ENCODE data around the gene ABO.
"Not testable (repeated sequence)": the region's sequence is repeated elsewhere in the genome, so short reads cannot be mapped to it uniquely, and the experiment has no call there.

The ABO gene

GRCh38 chr9:133261753-133262120 is 13.3 kb downstream of the ABO start:
- DNase-seq: no peak

DNA sequence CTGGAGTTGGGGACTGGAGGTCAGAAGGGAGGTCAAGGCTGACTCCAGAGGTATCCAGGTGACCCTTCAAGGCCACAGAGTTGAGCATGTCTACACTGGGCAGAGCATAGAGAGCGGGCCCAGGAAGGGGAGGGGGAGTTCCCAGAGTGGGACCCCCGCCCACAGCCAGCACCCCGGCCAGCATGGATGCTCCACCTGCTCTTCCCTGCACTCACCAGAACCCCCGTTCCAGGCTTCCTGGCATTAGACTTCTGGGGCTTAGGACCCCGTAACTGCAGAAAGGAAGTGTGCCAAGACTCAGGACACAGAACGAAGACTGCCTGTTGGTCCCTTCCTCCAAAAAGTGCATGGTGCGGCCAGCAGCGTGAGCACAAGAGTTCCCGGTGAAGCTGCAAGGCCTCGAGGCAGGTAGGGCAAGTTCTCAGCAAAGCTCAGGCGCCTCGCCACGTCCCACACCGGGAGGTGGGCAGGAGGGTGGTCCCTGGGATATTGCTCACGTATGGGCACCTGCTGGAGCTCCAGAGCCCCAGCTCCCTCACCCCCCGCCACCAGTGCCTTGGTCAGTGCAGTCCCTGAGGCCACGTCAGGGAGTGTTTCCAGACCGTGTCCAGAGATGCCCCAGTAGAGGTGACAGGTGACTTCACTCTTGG is 13.8 kb downstream of the ABO start:
- no peak for DNase-seq

- no peak for DNase-seq
These were observed 14.5 kb downstream of the ABO start for GRCh38 chr9:133260334-133261102.

GRCh38 chr9:133258061-133259015 is 16.7 kb downstream of the ABO start:
- no peak for DNase-seq

DNA sequence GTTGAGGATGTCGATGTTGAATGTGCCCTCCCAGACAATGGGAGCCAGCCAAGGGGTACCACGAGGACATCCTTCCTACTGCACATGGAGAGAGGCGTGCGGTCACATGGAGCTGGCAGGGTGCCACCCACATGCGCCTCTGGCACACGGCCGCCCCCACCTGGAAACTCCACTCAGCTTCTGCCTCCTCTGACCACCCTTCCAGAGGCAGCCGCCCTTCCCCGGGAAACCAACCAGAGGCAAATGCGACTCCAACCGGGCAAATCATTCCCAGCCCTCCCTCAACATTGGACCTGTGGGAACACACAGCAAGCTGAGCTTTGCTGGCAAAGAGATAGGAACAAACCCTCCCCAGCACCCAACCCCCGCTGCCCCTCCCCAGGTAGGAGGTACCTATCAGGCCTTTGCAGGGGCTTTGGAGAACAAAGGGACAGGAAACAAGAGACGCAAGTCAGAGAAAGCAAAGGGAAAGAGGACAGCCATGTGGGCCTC is 17.5 kb downstream of the ABO start:
- no peak for DNase-seq

DNA sequence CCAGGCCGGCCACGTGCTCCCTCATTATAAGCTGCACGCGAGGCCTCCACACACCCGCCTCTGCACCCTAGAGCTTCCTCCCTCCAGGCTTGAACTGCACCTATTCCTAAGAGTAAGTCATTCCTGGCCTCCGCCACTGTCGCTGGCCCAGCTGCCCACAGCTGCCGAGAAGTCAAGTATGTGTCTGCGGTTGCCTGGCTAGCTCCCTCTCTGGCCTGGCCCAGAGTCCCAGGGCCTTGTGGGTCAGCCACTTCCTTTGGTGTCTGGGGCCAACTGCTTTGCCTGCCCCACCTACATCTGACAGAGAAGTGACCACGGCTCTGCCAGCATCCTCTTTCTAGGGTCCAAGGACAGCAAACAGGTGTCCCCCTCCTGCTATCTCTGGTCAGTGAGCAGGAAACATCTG is 18.3 kb downstream of the ABO start:
- no peak for DNase-seq

DNA sequence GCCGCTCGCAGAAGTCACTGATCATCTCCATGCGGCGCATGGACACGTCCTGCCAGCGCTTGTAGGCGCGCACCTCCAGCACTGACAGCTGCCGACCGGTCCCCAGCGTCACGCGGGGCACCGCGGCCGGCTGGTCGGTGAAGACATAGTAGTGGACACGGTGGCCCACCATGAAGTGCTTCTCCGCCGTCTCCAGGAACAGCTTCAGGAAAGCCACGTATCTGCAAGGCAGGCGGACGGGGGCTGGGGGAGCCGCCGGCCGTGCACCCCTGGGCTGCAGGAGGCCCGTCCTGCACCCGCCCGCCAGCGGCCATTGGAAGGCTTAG is 18.9 kb downstream of the ABO start:
- no peak for DNase-seq

GRCh38 chr9:133255371-133256135 is 19.4 kb downstream of the ABO start:
- no peak for DNase-seq

GRCh38 chr9:133254471-133254870 is 20.5 kb downstream of the ABO start:
- no peak for DNase-seq

GRCh38 chr9:133253268-133253667 is 21.7 kb downstream of the ABO start:
- DNase-seq: no peak

GRCh38 chr9:133252301-133253020 is 22.5 kb downstream of the ABO start:
- DNase-seq: no peak

DNA sequence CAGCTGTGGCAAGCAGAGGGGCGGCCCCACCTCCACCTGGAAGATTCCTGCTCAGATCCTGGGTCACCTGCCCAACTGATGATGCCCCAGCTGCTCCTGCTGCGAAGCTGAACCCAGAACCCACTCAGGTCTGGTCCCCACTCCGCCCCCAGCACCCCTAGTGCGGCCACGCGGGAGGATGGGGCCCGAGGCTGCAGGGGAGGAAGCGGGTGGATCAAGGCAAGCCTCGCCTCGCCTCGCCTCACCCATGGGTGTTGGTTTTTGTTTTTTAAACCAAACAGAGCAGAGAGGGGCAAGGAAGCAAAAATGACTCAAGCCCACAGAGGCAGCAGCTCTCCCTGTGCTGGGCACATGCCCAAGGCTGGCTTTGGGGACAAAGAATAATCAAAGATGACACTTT is 23.2 kb downstream of the ABO start:
- no peak for DNase-seq

DNA sequence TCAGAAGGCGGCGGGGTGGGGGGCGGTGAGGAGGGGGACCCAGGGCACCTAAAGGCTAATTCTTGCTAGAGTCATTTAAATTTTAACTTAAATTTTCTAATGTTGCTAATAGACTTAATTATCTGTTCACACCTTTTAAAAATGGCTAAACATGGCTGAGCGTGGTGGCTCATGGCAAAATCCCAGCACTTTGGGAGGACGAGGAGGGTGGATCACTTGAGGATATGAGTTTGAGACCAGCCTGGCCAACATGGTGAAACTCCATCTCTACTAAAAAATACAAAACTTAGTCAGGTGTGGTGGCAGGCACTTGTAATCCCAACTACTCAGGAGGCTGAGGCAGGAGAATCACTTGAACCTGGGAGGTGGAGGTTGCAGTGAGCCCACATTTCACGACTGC is 23.8 kb downstream of the ABO start:
- DNase-seq: not testable (repeated sequence)

- no peak for DNase-seq
These were observed 24.2 kb downstream of the ABO start for GRCh38 chr9:133250741-133251170.

DNA sequence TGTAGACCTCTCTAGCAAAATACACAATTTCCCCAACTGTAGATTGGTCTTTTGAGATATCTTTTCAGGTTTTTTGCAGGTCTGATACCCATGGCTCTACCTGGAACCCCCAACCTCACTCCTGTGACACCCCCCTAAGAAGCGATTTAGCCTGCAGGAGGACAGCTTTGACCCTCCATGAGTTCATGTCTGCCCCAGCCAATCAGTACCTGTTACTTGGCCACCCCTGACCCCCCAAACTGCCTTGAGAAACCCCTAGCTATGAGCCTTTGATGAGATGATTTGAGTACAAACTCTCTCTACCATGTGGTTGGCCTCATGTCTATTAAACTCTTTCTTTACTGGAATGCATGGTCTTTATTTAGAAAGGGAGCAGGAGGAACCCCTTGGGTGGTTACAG is 25.7 kb downstream of the ABO start:
- no peak for DNase-seq

DNA sequence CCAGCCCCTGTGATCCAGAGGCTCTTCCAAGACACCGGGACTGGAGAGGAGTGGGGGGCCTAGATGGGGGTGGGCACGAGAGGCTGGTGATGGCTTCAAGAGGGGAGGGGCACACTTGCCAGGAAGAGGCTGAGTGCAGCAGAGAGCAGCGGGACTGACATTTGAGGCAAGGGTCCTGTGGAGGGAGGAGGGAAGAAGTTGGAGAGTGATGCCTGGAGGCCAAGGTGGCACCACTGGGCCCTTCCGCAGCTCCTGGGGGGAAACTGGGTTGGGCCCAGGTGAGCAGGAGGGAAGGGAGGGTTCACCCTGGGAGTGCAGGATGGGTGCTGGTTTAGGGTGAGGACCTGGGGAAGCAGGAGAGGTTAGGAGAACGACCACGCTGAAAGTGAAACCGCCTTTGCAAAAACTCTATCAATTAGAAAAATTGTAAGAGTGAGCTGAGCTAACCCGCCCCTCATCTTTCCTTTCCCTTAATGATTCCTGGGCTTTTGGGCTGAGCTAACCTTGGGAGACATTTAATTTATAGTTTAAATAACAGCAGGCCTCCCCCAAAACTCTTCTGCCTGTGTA is 26.2 kb downstream of the ABO start:
- DNase-seq: no peak

DNA sequence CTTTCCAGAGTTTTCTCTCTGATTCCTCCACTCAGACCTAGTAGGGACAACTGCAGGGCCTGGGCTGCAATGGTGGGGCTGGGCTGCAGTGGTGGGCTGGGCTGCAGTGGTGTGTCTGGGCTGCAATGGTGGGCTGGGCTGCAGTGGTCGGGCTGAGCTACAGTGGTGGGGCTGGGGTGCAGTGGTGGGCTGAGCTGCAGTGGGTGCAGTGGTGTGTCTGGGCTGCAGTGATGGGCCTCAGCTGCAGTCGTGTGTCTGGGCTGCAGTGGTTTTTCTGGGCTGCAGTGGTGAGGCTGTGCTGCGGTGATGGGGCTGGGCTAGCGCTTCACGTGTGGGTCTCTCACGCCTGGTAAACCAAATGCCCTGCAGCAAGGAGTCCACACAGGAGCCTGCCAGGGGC is 27.4 kb downstream of the ABO start:
- DNase-seq: no peak

- DNase-seq: no peak
These were observed 28.0 kb downstream of the ABO start for GRCh38 chr9:133246991-133247390.

GRCh38 chr9:133246562-133246961 is 28.4 kb downstream of the ABO start:
- DNase-seq: no peak

- no peak for DNase-seq
These were observed 32.0 kb downstream of the ABO start for GRCh38 chr9:133242991-133243390.

DNA sequence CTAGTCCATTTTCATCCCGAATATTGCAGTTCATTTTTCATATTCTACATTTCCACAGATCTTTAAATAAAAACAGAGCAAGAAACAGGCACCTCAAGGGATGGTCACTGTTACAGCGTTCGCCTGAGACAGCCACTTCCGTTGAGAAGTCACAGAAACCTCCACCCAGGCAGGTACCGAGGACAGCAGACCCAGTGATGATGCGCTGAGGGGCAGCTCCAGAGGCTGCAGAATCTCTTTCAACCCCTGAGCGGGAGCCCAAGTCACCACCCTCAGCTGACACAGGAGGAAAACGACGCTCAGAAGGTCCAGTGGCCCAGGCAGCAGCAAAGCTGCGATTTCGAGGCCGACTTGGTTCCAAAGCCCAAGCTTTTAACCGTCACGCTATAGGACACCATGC is 32.8 kb downstream of the ABO start:
- no peak for DNase-seq

All from left hindlimb (tissue), 1 donor.